Left colon (tissue), 2 donors: ENCODE results near the gene UTP4. TPM values are rescaled to one million over a fixed set of nuclear protein-coding genes. Genes with fewer than 3 reads are reported as not detected.

Experiments used
- ATAC-seq: fragments of 200-7000 bp; cut with Tn5 transposase; one replicate; pipeline ENCODE4 v1.9.1; 2020; ENCODE audit warnings: mild to moderate bottlenecking, moderate library complexity
- DNase-seq, 2 donors: peaks; one replicate each; pipeline ENCODE4 v3.0.0-alpha.2; 2020
- intact Hi-C, 2 donors: fragments of 100-400 bp; cut with DNase I in 1 of 2; cut with micrococcal nuclease in 1 of 2; formaldehyde crosslinking; loops; one replicate each; pipeline versions ENCODE4 v1.11.2 to v1.14.0; 2022; cut with DNase I, micrococcal nuclease
- total RNA-seq, 2 donors: library from RNA; stranded (reverse); fragmentation: NEBNext Ultra II Directional; extraction: Animal tissue kit (Norgen Biotek cat#: 25700); gene quantifications; one replicate each; pipeline ENCODE4 v1.2.1, GENCODE V29; 2021
- donor health status: DM: no; HTN: no; CAD: no.
- donor health status: DM: yes; HTN: yes; CAD: no.

UTP4 gene
- total RNA-seq, 2 donors from 2014 or later = 20.8 to 22.9 TPM

- ATAC-seq = no peak
- intact Hi-C loops = no loop called here
- no peak for DNase-seq
Observed at GRCh38 chr16:69166221-69166833, 33.9 kb downstream of the UTP4 start.

- ATAC-seq (no peak), DNase-seq (no peak)
- intact Hi-C loops = no loop called here
Observed at GRCh38 chr16:69166946-69167930, 34.8 kb downstream of the UTP4 start.

- DNase-seq = no peak
- intact Hi-C loops = no loop called here
- ATAC-seq = no peak
Observed at GRCh38 chr16:69169051-69169450, 36.6 kb downstream of the UTP4 start.

- no peak for DNase-seq
- intact Hi-C loops = no loop called here
Observed at GRCh38 chr16:69169607-69170352, 37.3 kb downstream of the UTP4 start.

GRCh38 chr16:69171325-69172084 is 39.1 kb downstream of the UTP4 start:
- ATAC-seq (no peak), DNase-seq (no peak)
- intact Hi-C loops = no loop called here

More at GRCh38 chr16:69169607-69170352, 37.3 kb downstream of the UTP4 start:
- ATAC-seq = no peak

GRCh38 chr16:69176033-69176800 is 43.8 kb downstream of the UTP4 start:
- DNase-seq (no peak), ATAC-seq (no peak)
- intact Hi-C loops = no loop called here

- DNase-seq = peak; percentile 74 to 84
- intact Hi-C loops = no loop called here
- ATAC-seq = peak; percentile 88
Observed at GRCh38 chr16:69179328-69180010, 47.0 kb downstream of the UTP4 start.

- intact Hi-C loops = no loop called here
- ATAC-seq (peak; percentile 3), DNase-seq (no peak)
Observed at GRCh38 chr16:69180011-69180338, 47.5 kb downstream of the UTP4 start.

- intact Hi-C loops = no loop called here
- DNase-seq (no peak), ATAC-seq (no peak)
Observed at GRCh38 chr16:69182730-69183416, 50.4 kb downstream of the UTP4 start.

- intact Hi-C loops = no loop called here
- peak; percentile 95 for ATAC-seq
- DNase-seq = peak; percentile 94 to 98
Observed at GRCh38 chr16:69186642-69187445, 54.4 kb downstream of the UTP4 start, which contains the start of gene SNTB2. Gene SNTB2, plus strand, starts transcription at chr16:69187164. Its CDS starts 3 bp downstream, at chr16:69187167.

- ATAC-seq = peak; percentile 48
- intact Hi-C loops = no loop called here
- peak in 1 of 2 donors; percentile 69 for DNase-seq
Observed at GRCh38 chr16:69187446-69188235, 55.2 kb downstream of the UTP4 start.

GRCh38 chr16:69188236-69188549 is 55.7 kb downstream of the UTP4 start:
- ATAC-seq (peak; percentile 35), DNase-seq (no peak)
- intact Hi-C loops = no loop called here

GRCh38 chr16:69188716-69189115 is 56.3 kb downstream of the UTP4 start:
- ATAC-seq (no peak), DNase-seq (no peak)
- intact Hi-C loops = no loop called here

- ATAC-seq (no peak), DNase-seq (no peak)
- intact Hi-C loops = no loop called here
Observed at GRCh38 chr16:69190046-69190588, 57.7 kb downstream of the UTP4 start.

- ATAC-seq = no peak
- no peak for DNase-seq
- intact Hi-C loops = no loop called here
Observed at GRCh38 chr16:69190598-69190997, 58.1 kb downstream of the UTP4 start.
